Smooth muscle cell (in vitro differentiated cells): Measurements from ENCODE around the gene ABHD17C. TPM values are rescaled to one million over a fixed set of nuclear protein-coding genes. Genes with fewer than 3 reads are reported as not detected.

Experiments used
- DNase-seq: peaks from one replicate; lab custom pipeline; 2025; ENCODE audit not compliant: unreplicated experiment; lab: John Stamatoyannopoulos, UW
- H2AFZ ChIP-seq: fragments of 200-600 bp; sonication (generic); 2 replicates; pipeline ENCODE4 v1.6.0; 2016; ENCODE audit warnings: antibody characterized with exemption, low read depth, mild to moderate bottlenecking
- H3F3A ChIP-seq: fragments of 200-600 bp; sonication (generic); 2 replicates; pipeline ENCODE4 v1.6.0; 2017; ENCODE audit warnings: antibody characterized with exemption, low read depth
- H3K27ac ChIP-seq: fragments of 200-600 bp; sonication (generic); 2 replicates; pipeline ENCODE4 v1.5.1; 2016; ENCODE audit warnings: low read depth, mild to moderate bottlenecking
- H3K27me3 ChIP-seq: fragments of 200-600 bp; sonication (generic); 2 replicates; pipeline ENCODE4 v1.6.1; 2016; ENCODE audit warnings: low read depth, mild to moderate bottlenecking
- H3K36me3 ChIP-seq: fragments of 200-600 bp; sonication (generic); 2 replicates; pipeline ENCODE4 v1.5.1; 2016; ENCODE audit warnings: low read depth
- H3K4me1 ChIP-seq: fragments of 200-600 bp; sonication (generic); 2 replicates; pipeline ENCODE4 v1.5.1; 2016; ENCODE audit warnings: low read depth
- H3K4me2 ChIP-seq: fragments of 200-600 bp; sonication (generic); 2 replicates; pipeline ENCODE4 v1.6.0; 2016; ENCODE audit warnings: mild to moderate bottlenecking
- H3K4me3 ChIP-seq: fragments of 200-600 bp; sonication (generic); 2 replicates; pipeline ENCODE4 v1.5.1; 2016; ENCODE audit warnings: mild to moderate bottlenecking
- H3K79me2 ChIP-seq: fragments of 200-600 bp; sonication (generic); 2 replicates; pipeline ENCODE4 v1.6.0; 2016; ENCODE audit warnings: low read depth, mild to moderate bottlenecking
- H3K9ac ChIP-seq: fragments of 200-600 bp; sonication (generic); 2 replicates; pipeline ENCODE4 v1.6.0; 2016; ENCODE audit warnings: low read depth
- H3K9me3 ChIP-seq: fragments of 200-600 bp; sonication (generic); replicated peaks from 2 replicates; pipeline ENCODE4 v1.5.1; 2016; ENCODE audit warnings: low read depth
- H4K20me1 ChIP-seq: fragments of 200-600 bp; sonication (generic); 2 replicates; pipeline ENCODE4 v1.6.0; 2016; ENCODE audit warnings: low read depth
- WGBS: methylation state at CpG from one replicate; pipeline ENCODE4 v1.1.7; 2016; ENCODE audit warnings: low lambda C conversion rate; 5-methylcytosine and 5-hydroxymethylcytosine counted together
- polyA plus RNA-seq: library from polyadenylated mRNA; unstranded; fragments of >200 nt; fragmentation: Nextera tagmentation; extraction: Ambion mirVana; gene quantifications from 2 replicates; pipeline ENCODE4 v1.2.1, GENCODE V29; 2016
- total RNA-seq: library from RNA; depleted of rRNA; stranded (reverse); fragments of >200 nt; gene quantifications from 2 replicates; pipeline ENCODE4 v1.2.3, GENCODE V29; 2014
- TF ChIP-seq, protein P1 (sequence below): fragments of 200-600 bp; sonication (generic); IDR thresholded peaks from 2 replicates; pipeline ENCODE4 v1.5.1; 2017; ENCODE audit warnings: borderline replicate concordance, mild to moderate bottlenecking, antibody characterized with exemption; ENCODE audit not compliant: insufficient read depth, poor library complexity, severe bottlenecking

Gene ABHD17C
- total and polyA plus RNA-seq, 2 experiments from 2014 or later, result 3.1 to 4.1 TPM

DNA sequence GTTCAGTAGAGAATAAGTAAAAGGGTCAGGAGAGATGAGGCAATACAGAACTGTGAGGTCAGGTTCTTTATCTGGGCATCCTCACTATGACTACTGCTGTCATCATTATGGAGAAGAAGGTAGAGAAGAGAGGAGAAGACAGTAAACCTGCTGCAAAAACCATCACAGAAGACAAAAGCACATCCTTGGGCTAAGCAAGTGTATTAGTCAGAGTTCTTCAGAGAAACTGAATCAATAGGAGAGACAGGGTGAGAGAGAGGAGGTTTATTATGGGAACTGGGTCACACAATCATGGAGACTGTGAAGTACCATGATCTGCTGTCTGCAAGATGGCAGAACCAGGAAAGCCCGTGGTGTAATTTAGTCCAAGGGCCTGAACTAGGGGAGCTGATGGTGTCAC is 9.5 kb upstream of the ABHD17C start:
- Histone ChIP-seq H3K4me1 (no peaks in the 10 kb centered on the region), H3K27me3 (no peaks in the 10 kb centered on the region), H3K9ac (no peak overlapping the region), H3K27ac (no peak overlapping the region), H3K79me2 (no peaks in the 10 kb centered on the region), H3F3A (no peaks in the 10 kb centered on the region), H2AFZ (no peak overlapping the region), H3K36me3 (no peaks in the 10 kb centered on the region), H3K4me3 (no peak overlapping the region), H3K4me2 (no peak overlapping the region), H4K20me1 (no peaks in the 10 kb centered on the region), H3K9me3 (no peaks in the 10 kb centered on the region)
- 90% methylated on average over 1 of the region's 1 CpG for WGBS
- no peak for DNase-seq
- TF ChIP-seq, protein P1, sequence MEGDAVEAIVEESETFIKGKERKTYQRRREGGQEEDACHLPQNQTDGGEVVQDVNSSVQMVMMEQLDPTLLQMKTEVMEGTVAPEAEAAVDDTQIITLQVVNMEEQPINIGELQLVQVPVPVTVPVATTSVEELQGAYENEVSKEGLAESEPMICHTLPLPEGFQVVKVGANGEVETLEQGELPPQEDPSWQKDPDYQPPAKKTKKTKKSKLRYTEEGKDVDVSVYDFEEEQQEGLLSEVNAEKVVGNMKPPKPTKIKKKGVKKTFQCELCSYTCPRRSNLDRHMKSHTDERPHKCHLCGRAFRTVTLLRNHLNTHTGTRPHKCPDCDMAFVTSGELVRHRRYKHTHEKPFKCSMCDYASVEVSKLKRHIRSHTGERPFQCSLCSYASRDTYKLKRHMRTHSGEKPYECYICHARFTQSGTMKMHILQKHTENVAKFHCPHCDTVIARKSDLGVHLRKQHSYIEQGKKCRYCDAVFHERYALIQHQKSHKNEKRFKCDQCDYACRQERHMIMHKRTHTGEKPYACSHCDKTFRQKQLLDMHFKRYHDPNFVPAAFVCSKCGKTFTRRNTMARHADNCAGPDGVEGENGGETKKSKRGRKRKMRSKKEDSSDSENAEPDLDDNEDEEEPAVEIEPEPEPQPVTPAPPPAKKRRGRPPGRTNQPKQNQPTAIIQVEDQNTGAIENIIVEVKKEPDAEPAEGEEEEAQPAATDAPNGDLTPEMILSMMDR, result no peak

DNA sequence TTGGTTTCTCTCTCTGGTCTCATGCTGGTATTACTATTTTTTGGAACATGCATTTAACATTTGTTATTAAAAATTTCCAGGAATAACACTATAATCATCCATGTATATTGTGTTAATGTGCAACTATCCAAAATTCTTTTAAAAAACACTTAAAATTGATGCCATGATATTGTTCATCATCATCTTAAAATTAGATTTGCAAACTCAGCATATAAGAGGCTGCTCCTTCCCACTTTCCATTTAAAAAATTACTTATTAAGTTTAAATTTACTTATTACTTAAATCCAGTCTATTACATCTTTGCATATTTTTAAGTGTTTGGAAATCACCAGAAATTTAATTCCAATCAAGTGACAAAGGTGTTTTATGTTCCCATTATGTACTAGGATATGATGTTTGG is 5.8 kb upstream of the ABHD17C start:
- Histone ChIP-seq H3K36me3 (no peaks in the 10 kb centered on the region), H3K27me3 (no peaks in the 10 kb centered on the region), H2AFZ (no peak overlapping the region), H3K4me3 (no peak overlapping the region), H3K4me2 (no peak overlapping the region), H4K20me1 (no peaks in the 10 kb centered on the region), H3F3A (no peaks in the 10 kb centered on the region), H3K9ac (no peak overlapping the region), H3K9me3 (no peaks in the 10 kb centered on the region), H3K27ac (no peak overlapping the region), H3K4me1 (no peaks in the 10 kb centered on the region), H3K79me2 (no peaks in the 10 kb centered on the region)
- TF ChIP-seq, protein P1, result no peak
- no peak for DNase-seq

DNA sequence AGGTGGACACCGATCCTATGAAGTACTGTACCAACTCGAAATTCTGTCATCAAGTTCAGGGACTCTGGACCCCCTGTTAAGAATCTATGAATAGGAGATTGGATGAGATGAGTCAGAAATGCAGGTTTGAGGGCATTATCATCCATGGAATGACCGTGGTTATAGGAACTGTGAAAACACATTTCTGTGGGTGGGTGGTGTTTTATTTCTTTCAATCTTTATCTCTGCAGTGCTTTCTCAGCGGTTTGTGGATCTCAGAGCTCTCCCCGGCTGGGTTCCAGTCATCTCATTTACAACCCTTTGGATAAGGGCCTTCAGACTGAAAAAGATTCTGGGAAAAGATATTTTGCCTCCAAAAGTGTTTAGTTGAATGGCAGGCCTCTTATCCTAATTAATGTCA is 5.4 kb upstream of the ABHD17C start:
- TF ChIP-seq, protein P1, result no peak
- Histone ChIP-seq H3K27me3 (no peaks in the 10 kb centered on the region), H2AFZ (no peak overlapping the region), H3F3A (no peaks in the 10 kb centered on the region), H3K9me3 (no peaks in the 10 kb centered on the region), H3K9ac (no peak overlapping the region), H3K27ac (no peak overlapping the region), H3K36me3 (no peaks in the 10 kb centered on the region), H3K4me3 (no peak overlapping the region), H4K20me1 (no peaks in the 10 kb centered on the region), H3K4me1 (no peaks in the 10 kb centered on the region), H3K4me2 (no peak overlapping the region), H3K79me2 (no peaks in the 10 kb centered on the region)
- no peak for DNase-seq
- 34% methylated on average over 5 of the region's 5 CpGs for WGBS

DNA sequence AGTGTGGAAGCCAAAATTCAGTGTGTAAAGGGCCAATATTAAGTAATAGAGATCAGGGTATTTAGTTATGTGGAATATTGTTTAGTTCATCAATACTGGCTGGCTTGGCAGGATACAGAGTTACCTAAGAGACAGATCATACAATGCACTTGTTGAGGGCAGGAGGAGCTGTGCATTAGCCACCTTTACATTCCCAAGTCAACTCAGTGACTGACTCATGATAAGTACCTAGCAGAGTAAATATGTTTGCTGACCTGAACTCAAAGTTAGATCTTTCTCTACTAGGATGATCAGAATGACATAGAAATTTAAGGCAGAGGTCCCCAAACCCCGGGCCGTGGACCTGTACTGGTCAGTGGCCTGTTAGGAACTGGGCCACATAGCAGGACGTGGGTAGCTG is 3.5 kb upstream of the ABHD17C start:
- Histone ChIP-seq H3K27me3 (no peaks in the 10 kb centered on the region), H3K9me3 (no peaks in the 10 kb centered on the region), H3F3A (no peaks in the 10 kb centered on the region), H3K4me3 (no peak overlapping the region), H2AFZ (no peak overlapping the region), H3K79me2 (no peaks in the 10 kb centered on the region), H3K4me1 (no peaks in the 10 kb centered on the region), H3K4me2 (no peak overlapping the region), H4K20me1 (peaks cover 3% of the 10 kb centered on the region), H3K27ac (no peak overlapping the region), H3K36me3 (no peaks in the 10 kb centered on the region), H3K9ac (no peak overlapping the region)
- TF ChIP-seq, protein P1, result no peak
- WGBS, result 93% methylated on average over 3 of the region's 3 CpGs
- no peak for DNase-seq
